ENCODE measurements around the gene CAB39L. TPM values are rescaled to one million over a fixed set of nuclear protein-coding genes. Genes with fewer than 3 reads are reported as not detected.

CAB39L gene
- total and polyA plus RNA-seq, 2 of the 4 experiments (the other 2 are of a cell fraction) = 8.5 to 16.7 TPM

DNA sequence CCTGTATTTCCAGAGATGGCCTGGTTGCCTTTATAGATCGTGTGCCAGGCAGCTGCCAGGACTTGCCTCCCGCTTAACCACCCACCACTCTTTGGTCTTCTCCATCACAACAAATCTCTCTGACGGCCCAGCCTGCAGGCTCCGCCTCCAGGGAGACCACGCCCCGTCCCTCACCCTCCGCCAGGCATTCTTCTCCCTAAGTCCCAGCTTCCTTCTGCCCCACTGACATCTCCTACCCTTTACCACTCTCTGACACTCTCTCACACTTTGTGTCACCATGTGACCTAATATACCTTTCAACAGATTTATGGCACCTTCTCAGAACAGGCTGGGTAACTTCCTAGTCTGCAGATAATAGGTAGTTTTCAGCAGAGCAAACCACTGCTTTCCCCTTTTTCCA, 95.1 kb downstream of the CAB39L start:
- no peak overlapping the region for H2AFZ ChIP-seq (replicated peaks; ENCODE audit: low read length, poor library complexity)
- H3K27me3 ChIP-seq (ENCODE audit: control insufficient read depth, insufficient read depth, low read length) = no peaks in the 10 kb centered on the region

More for the DNA sequence above, 95.1 kb downstream of the CAB39L start:
- ATAC-seq (ENCODE audit: low read depth) (no peak), DNase-seq (no peak)
- no peak overlapping the region for H2BK5ac ChIP-seq (ENCODE audit: low read depth, low read length, poor library complexity, severe bottlenecking)
- no peak overlapping the region for H3K27ac ChIP-seq (ENCODE audit: insufficient read depth, low read length)
- no peak overlapping the region for H3K23ac ChIP-seq (ENCODE audit: low read depth, low read length)
- no TSS peak for BruUV-seq (replicated peaks)
- H3K9me3 ChIP-seq (ENCODE audit: control insufficient read depth, insufficient read depth, low read length) = no peaks in the 10 kb centered on the region
- TF ChIP-seq FOS (IDR thresholded peaks at IDR 0.05; ENCODE audit: low read depth, low read length) (no peak), RFX5 (IDR thresholded peaks at IDR 0.05; ENCODE audit: low read depth, low read length) (no peak), NFE2L2 (IDR thresholded peaks at IDR 0.05; ENCODE audit: low read depth, low read length) (no peak), RCOR1 (IDR thresholded peaks at IDR 0.05; ENCODE audit: insufficient replicate concordance, low read length) (no peak), CTCF (conservative IDR thresholded peaks at IDR 0.05; ENCODE audit: low read depth, low read length) (no peak), BHLHE40 (IDR thresholded peaks at IDR 0.05; ENCODE audit: low read depth, low read length) (no peak), MAFK (IDR thresholded peaks at IDR 0.05; ENCODE audit: low read depth, low read length) (no peak), USF2 (IDR thresholded peaks at IDR 0.05; ENCODE audit: low read depth, low read length) (no peak), RAD21 (IDR thresholded peaks at IDR 0.05; ENCODE audit: low read length) (no peak), POLR2A (IDR thresholded peaks at IDR 0.05; ENCODE audit: low read depth, low read length) (no peak), MAZ (IDR thresholded peaks at IDR 0.05; ENCODE audit: borderline replicate concordance, low read depth, low read length) (no peak), CEBPB (IDR thresholded peaks at IDR 0.05; ENCODE audit: low read depth, low read length) (no peak), MXI1 (IDR thresholded peaks at IDR 0.05; ENCODE audit: borderline replicate concordance, low read depth, low read length) (no peak), SMC3 (IDR thresholded peaks at IDR 0.05; ENCODE audit: low read depth, low read length) (no peak), CHD1 (IDR thresholded peaks at IDR 0.05; ENCODE audit: low read depth, low read length) (no peak)
- TF ChIP-seq, protein P1, sequence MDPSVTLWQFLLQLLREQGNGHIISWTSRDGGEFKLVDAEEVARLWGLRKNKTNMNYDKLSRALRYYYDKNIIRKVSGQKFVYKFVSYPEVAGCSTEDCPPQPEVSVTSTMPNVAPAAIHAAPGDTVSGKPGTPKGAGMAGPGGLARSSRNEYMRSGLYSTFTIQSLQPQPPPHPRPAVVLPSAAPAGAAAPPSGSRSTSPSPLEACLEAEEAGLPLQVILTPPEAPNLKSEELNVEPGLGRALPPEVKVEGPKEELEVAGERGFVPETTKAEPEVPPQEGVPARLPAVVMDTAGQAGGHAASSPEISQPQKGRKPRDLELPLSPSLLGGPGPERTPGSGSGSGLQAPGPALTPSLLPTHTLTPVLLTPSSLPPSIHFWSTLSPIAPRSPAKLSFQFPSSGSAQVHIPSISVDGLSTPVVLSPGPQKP (IDR thresholded peaks at IDR 0.05; ENCODE audit: borderline replicate concordance, low read depth, low read length) = no peak
- no peaks in the 10 kb centered on the region for H3K9me1 ChIP-seq (ENCODE audit: insufficient read depth, low read length)
- dilution Hi-C loops (cut with HindIII; ENCODE audit: low sequenced_read_pairs, unreplicated experiment) (no loop called here), in situ Hi-C loops (cut with MboI; ENCODE audit: low sequenced_read_pairs) (no loop called here), intact Hi-C loops (cut with micrococcal nuclease) (no loop called here)
- peaks cover 5% of the 10 kb centered on the region; the same call in 1 of the 2 replicates for H3K4me1 ChIP-seq (ENCODE audit: control insufficient read depth, insufficient read depth, low read length)
- no peak overlapping the region for H4K91ac ChIP-seq (ENCODE audit: insufficient read depth, low read depth, low read length)
- H4K20me1 ChIP-seq (ENCODE audit: insufficient read depth, low read length) = no peaks in the 10 kb centered on the region
- ChIA-PET CTCF (no interaction called here), POLR2A (ENCODE audit: unreplicated experiment) (no interaction called here)
- H3K79me1 ChIP-seq (ENCODE audit: low read depth in 1 of 2, low read length in 2 of 2) = 0 out of 4 replicates have a peak, but pooled peaks cover 0 to 3% of the 10 kb centered on the region in 2 experiments
- 86% methylated on average over 7 of the region's 7 CpGs; no CpG with 5 or more reads in 1 of the 2 experiments for WGBS, 2 experiments (ENCODE audit: extremely low coverage in 2 of 2, insufficient read length in 1 of 2)
- H2AK9ac ChIP-seq (replicated peaks; ENCODE audit: low read depth, low read length, poor library complexity) = no peak overlapping the region
- no peaks in the 10 kb centered on the region for H3K36me3 ChIP-seq (ENCODE audit: control insufficient read depth, insufficient read depth, low read length)
- H3K4me2 ChIP-seq (ENCODE audit: low read depth, low read length) = no peak overlapping the region
- H2BK15ac ChIP-seq (ENCODE audit: low read depth, low read length) = no peak overlapping the region
- H4K8ac ChIP-seq (ENCODE audit: low read depth in 2 of 2, low read length in 2 of 2) = no peak overlapping the region
- H3K18ac ChIP-seq (ENCODE audit: low read depth, low read length) = no peak overlapping the region
- no peak overlapping the region for H3K9ac ChIP-seq (ENCODE audit: low read depth, low read length)
- no peak overlapping the region for H3K14ac ChIP-seq (replicated peaks; ENCODE audit: low read depth, low read length)
- no peak overlapping the region for H4K5ac ChIP-seq (ENCODE audit: low read depth, low read length)
- H3K4ac ChIP-seq (ENCODE audit: low read depth, low read length) = peak overlapping the region; percentile 22; the same call in 1 of the 2 replicates
- H3K56ac ChIP-seq (ENCODE audit: extremely low read depth, insufficient read depth, low read length) = no peak overlapping the region
- peak overlapping the region; percentile 38; the same call in 1 of the 2 replicates for H2AK5ac ChIP-seq (ENCODE audit: low read depth, low read length)
- no peak overlapping the region for H2BK20ac ChIP-seq (ENCODE audit: low read depth, low read length)
- no peak overlapping the region for H2BK120ac ChIP-seq (ENCODE audit: low read depth, low read length)
- no peak overlapping the region for H3K4me3 ChIP-seq (ENCODE audit: insufficient read depth, low read depth, low read length)
